Ishikawa (cell line): ENCODE measurements around the gene PCSK4.

ENCODE experiments used
- CEBPB ChIP-seq: IDR thresholded peaks from 2 replicates; pipeline ENCODE4 v1.6.1; 2012
- CREB1 ChIP-seq: IDR thresholded peaks from 2 replicates; pipeline ENCODE4 v1.6.1; 2012; ENCODE audit warnings: low read depth
- EGR1 ChIP-seq: IDR thresholded peaks from 2 replicates; pipeline ENCODE4 v1.6.1; 2012
- EP300 ChIP-seq: IDR thresholded peaks from 2 replicates; pipeline ENCODE4 v1.6.1; 2012; ENCODE audit warnings: borderline replicate concordance
- FOXM1 ChIP-seq: IDR thresholded peaks from 2 replicates; pipeline ENCODE4 v1.6.1; 2012; ENCODE audit warnings: low read depth, borderline replicate concordance
- NFIC ChIP-seq: IDR thresholded peaks from 2 replicates; pipeline ENCODE4 v1.6.1; 2012
- RAD21 ChIP-seq: IDR thresholded peaks from 2 replicates; pipeline ENCODE4 v1.6.1; 2012; ENCODE audit warnings: low read depth
- REST ChIP-seq: IDR thresholded peaks from 2 replicates; pipeline ENCODE4 v1.6.1; 2012; ENCODE audit warnings: low read depth, mild to moderate bottlenecking
- TAF1 ChIP-seq: IDR thresholded peaks from 2 replicates; pipeline ENCODE4 v1.6.1; 2012; ENCODE audit warnings: low read depth, mild to moderate bottlenecking
- TCF12 ChIP-seq: IDR thresholded peaks from 2 replicates; pipeline ENCODE4 v1.6.1; 2012; ENCODE audit warnings: low read depth
- TEAD4 ChIP-seq: IDR thresholded peaks from 2 replicates; pipeline ENCODE4 v1.6.1; 2012
- USF1 ChIP-seq: IDR thresholded peaks from 2 replicates; pipeline ENCODE4 v1.6.1; 2012
- YY1 ChIP-seq: IDR thresholded peaks from 2 replicates; pipeline ENCODE4 v1.6.1; 2012; ENCODE audit warnings: low read depth
- ZBTB7A ChIP-seq: IDR thresholded peaks from 2 replicates; pipeline ENCODE4 v1.6.1; 2012; ENCODE audit warnings: low read depth
- TF ChIP-seq, protein P1 (sequence below): IDR thresholded peaks from 2 replicates; pipeline ENCODE4 v1.6.1; 2012

The PCSK4 gene

DNA sequence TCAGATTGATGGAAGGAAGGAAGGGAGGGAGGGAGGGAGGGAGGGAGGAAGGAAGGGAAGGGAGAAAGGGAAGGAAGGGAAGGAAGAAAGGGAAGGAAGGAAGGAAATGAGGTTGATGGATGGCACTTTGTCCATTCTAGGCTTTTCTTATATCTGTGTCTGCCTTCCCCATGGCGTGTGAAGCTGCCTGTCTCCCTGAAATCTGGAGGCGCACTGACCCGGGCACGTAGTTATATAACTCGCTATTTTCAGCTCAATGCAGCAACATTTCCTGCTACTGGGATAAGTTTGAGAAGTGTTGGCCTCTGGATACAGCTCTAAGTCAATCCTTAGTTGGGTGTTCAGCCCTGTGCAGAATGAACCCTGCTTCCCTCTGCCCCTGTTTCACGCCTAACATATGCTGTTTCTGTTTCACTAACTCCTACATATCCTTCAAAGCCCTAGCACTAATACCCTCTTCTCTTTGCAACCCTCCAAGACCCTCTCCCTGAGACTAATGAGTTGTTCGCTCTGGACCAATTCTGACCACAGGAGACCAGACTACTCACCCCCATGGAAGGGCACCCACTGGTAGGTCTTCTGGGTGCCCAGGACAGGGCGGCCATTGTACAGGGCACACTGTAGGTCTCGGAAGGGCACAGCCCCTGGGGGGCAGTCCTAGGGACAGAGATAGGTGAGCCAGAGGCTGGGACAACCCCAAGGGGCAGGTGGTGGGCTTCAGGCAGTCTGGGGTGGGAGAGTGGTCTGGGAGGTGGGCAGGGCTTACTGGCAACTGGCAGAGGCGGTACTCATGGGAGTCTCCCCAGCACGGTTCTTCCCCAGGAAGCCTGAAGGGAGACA is 19.7 kb upstream of the PCSK4 start:
- TF ChIP-seq EP300 (no peak), TAF1 (no peak), YY1 (no peak), CREB1 (no peak), EGR1 (no peak), FOXM1 (no peak), ZBTB7A (no peak), TCF12 (no peak)

GRCh38 chr19:1508507-1508856 is 18.3 kb upstream of the PCSK4 start:
- TF ChIP-seq TAF1 (no peak), CEBPB (no peak), ZBTB7A (peak; percentile 49; the same call in 1 of the 2 replicates), EP300 (no peak), NFIC (no peak), USF1 (no peak)
- TF ChIP-seq, protein P1, sequence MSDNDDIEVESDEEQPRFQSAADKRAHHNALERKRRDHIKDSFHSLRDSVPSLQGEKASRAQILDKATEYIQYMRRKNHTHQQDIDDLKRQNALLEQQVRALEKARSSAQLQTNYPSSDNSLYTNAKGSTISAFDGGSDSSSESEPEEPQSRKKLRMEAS: no peak

DNA sequence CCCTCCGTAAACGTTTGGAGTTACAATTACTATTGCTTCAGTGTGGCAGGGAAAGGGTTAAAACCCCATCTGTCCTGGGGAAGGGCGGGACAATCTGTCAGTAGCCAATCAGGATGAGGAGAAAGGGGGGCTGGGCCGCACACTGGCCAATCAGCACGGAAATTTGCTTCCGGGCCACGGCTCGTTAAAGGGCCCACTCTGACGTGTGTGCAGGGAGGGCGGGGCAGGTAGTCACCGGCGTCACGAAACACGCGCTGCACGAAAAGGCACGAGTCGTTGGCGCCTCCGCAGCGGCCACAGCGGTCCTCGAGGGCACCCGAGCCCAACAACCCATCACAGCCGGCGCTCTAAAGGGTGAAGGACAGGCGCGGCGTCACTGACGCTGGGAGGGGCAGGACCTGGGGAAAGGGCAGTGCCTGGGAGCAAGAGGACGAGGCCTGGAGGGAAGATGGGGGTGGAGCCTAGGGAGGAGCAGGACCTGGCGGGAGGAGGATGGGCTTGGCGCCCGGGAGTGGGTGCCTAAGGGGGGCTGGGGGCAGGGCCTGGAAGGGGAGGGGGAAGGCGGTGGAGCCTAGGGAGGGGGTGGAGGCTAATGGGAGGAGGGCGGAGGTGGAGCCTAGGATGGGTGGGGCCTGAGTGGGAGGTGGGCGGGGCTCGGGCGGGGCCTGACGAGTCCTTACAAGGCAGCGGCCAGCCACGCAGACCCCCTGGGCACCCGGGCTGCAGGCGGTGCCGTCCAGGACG is 17.8 kb upstream of the PCSK4 start:
- TF ChIP-seq TEAD4: no peak
- no peak; the same call in 1 of the 2 replicates for TF ChIP-seq ZBTB7A
- TF ChIP-seq, protein P1: peak; percentile 100
- TF ChIP-seq TCF12: peak; percentile 46; the same call in 1 of the 2 replicates
- TF ChIP-seq CREB1: peak; percentile 81
- TF ChIP-seq FOXM1: no peak
- no peak for TF ChIP-seq CEBPB
- TF ChIP-seq REST: no peak
- TF ChIP-seq EGR1: peak; percentile 11; the same call in 1 of the 2 replicates
- TF ChIP-seq RAD21: no peak
- TF ChIP-seq NFIC: no peak
- peak; percentile 82 for TF ChIP-seq YY1
- no peak for TF ChIP-seq TAF1
- peak; percentile 45; the same call in 1 of the 2 replicates for TF ChIP-seq EP300
- TF ChIP-seq USF1: peak; percentile 43; the same call in 1 of the 2 replicates

GRCh38 chr19:1507192-1507660 is 17.1 kb upstream of the PCSK4 start:
- TF ChIP-seq RAD21 (no peak), EGR1 (no peak), EP300 (no peak), CREB1 (no peak), ZBTB7A (no peak), REST (no peak), USF1 (no peak), TEAD4 (no peak), FOXM1 (no peak), TAF1 (no peak), CEBPB (no peak), YY1 (no peak), TCF12 (no peak)
